Astrocyte of the hippocampus (primary cell): Measurements from ENCODE around the gene POFUT2.

Source experiments
- DNase-seq: peaks from one replicate; pipeline ENCODE4 v3.0.0; 2011; ENCODE audit warnings: low read depth, low spot score

POFUT2 gene

DNA sequence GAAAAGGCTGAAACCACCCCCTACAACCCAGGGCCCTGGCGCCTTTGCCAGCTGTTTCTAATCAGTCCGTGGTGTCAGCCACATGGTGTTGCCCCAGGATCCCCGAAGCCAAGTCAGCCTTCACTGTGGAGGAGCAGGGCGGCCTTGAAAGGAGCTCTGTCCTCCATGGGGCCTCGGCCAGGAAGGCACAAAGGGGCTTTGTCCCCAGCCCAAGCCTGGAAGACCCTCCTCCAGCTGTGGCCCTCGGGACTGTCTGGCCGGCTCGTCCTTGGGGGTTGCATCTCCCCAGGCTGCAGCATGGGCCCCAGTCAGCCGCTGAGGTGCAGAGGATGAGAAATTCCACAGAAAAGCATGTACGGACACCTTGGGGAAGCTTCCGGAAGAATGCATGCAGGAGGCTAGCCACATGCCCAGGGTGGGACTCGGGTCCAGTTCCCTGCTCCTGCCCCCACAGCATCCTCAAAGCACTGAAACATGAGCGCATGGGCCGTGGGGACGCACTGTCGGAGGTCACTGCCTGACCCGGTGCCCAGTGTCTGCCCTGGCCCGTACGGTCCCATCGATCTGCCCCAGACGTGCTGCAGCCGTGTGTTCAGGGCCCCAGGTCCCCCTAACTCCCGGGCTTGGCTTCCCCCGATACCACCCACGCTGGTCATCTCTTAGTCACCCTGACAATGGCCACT is 38.6 kb upstream of the POFUT2 start:
- DNase-seq = no peak

DNA sequence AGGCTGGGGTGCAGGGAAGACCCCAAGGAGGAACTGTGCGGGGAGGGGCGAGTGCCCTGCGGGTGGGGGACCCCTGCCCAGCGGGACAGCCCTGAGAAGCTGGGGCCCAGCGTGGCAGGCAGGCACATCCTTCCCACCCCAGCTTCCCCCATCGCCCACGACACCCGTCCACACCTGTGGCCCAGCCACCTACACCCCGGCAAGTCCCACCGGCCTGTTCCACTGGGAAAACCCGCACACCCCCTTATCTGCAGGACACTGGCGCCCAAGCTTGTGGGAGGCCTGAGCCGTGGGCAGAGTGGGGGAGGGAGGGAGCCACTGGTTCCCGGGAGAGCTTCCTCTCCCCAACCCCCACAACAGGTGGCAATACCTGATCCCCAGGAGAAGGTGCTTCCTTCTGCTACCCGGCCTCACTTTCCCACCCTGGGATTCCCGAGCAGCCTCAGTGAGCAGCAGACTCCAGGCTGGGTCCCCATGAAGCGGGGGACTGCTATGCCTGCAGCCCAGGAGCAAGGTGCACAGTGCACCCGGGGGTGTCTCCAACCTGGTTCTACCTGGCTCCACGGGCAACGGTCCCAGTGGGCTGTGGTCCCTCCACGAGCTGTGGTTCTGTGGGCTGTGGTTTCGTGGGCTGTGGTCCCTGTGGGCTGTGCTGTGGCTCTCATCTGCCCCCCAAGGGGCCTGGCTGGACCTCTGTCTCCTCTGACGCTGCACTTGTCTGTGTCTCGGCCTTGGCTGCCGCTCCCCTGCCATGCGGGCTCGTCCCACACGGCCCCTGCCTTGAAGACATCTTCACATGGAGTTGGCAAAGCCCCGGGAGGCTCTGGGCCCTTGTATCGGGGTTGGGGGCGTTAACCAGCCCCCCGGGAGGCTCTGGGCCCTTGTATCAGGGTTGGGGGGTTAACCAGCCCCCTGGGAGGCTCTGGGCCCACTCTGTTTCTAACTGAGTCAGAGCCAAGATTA is 37.8 kb upstream of the POFUT2 start:
- no peak for DNase-seq

GRCh38 chr21:45324489-45325205 is 37.0 kb upstream of the POFUT2 start:
- DNase-seq = peak; percentile 22

DNA sequence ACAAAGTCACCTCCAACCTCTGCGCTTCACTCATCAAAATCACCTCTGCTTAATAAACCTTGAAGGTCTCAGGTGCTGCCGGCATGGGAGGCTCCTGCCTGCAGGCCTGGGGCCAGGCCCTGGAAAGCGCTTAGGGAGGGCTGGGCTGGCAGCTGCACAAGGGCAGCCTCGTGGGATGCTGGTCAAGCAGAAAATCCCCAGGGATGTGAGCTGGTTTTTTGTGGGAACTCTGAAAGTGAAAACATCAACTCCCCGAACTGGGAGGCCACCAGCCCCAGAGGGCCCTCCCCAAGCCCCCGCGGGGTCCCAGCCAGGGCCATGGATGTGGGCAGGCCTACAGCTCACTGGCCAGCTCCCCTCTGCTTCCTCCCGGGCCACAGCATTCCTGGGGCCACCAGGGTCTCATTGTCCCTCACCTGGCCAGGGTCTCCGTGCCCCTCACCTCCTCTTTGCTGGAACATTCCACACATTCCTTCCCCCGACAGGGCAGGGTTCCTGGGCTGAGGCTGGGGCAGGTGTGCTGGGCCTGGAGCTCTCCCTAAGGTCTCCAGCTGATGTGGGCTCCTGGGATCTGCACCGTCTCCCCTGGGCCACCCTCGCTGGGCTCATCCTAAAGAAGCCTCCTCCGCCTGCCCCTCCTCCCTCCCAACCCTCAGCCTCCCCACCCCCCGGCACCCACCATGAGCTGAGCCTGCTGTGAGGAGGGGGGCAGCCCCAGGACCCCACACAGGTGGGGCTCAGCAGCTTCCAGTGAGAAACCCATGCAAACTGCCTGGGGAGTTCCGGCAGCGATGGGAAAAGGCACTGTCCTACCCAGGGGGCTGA is 36.0 kb upstream of the POFUT2 start:
- peak; percentile 60 for DNase-seq

- peak; percentile 28 for DNase-seq
Observed at GRCh38 chr21:45322960-45323461, 35.3 kb upstream of the POFUT2 start.

DNA sequence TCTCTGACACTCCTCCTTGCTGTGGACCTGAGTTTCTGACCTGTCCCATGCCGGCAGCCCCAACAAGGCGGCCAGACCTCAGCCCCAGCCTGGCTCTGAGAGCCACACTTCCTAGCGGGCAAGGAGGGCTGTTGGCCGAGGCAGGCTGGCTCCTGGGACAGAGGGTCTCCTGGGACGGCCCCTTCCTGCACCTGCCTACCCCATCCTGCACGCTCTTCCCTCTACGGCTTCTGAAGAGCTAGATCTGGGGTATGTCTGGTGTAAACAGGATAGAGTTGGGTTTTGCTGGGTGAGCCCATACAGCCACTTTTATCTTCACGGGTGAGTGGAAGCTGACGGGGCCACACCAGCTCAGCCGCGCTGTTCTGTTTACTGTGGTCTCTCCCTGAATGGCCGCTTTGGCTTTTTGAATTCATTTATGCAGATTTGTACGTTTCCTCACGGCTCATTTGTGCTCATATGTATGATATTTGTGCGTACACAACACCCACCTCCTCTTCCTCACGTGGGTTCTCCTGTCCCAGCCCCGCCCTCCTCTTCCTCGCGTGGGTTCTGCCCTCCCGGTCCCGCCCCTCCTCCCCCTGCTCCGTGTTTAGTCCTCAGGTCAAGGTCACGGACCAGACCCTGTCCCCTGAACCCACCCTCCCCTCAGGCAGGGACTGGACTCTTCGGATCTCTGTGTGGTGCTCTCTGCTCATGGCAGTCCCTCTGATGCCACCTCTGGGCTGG is 34.7 kb upstream of the POFUT2 start:
- peak; percentile 20 for DNase-seq

DNA sequence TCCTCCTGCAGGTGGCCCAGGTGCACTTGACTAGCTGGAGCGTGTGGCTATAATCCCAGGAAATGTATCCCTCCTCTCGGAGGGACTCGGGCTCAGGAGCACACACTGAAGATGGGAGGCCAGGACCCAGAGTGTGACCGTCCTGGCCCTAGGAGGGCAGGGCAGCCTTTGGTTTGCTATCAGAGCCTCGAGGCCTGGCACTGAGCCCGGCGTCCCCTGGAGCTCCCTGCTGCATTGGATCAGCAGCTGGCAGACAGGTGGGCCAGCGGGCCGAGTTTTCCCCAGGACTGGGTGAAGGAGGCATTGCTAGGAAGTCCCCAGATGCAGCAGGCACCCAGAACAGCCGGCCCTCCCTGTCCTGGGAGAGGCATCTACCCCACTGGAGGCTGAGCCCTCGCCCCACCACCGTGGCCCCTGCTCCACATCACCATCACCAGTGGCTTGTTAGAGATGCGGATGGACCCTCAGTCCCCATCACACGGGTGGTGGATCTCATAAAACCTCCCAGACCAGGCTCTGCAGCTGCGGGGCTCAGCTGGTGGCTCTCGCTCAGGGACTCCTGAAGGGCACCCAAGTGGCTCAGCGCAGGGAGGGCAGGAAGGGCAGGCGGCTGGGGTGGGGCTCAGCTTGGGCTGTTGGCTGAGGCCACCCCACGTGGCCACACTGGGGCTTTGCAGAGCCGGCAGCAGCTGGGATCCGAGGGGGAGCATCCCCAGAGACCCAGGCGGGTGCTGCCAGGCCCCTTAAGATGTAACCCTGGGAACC is 32.7 kb upstream of the POFUT2 start:
- peak; percentile 16 for DNase-seq

DNA sequence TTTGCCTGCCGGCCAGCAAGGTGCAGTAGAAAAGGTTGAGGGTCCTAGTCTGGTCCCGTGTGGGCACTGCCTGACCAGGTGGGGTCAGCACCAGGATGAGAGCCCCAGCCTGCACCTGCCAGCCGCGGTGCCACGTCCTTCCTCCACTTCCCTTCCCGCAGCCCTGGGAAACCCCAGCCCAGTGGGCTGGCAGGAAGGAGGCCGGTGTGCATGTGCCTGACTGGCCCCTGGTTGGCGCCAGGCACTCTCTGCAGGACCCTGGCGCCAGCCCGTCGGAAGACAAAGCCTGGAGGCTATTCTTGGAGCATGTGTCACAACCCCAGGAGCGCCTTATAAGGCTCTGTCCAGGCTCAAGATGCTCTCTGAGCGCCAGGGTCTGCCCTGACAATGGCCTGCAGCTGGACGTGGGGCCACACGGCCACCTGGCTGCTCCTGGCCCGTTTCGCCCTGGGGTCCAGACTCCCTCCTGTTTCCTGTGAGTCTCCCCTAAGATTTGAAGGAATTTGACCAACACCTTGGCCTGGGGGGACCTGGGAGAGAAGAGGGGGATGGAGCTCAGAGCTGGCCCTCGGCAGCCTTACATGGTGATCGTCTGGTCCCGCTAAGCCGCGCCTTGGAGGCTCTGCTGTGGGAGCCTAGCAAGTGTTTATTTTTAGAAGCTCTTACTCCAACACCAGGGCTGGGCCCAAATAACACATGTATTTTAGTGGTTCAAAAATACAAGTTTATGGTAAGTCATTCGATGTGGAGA is 31.9 kb upstream of the POFUT2 start:
- DNase-seq = peak; percentile 66

- peak; percentile 16 for DNase-seq
Observed at GRCh38 chr21:45318556-45319404, 31.1 kb upstream of the POFUT2 start.

DNA sequence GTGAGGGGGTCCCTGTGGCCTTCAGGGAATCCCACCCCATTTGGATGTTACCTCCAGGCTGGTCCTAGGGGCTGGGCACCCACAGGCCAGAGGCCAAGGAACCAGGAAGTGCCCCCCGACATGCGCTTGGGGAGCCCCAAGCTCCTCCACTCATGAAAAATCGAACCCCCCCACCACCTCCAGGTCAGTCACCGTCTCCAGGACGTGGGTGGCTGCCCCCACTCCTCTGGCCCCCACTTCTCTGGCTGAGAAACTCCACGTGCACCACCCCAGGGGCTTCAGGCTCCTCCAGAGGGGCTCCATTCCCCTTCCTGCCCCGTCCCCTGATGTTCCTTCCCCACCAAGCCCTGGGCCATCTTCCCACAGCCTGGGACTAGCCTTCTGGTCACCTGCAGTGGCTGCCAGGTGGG is 30.5 kb upstream of the POFUT2 start:
- no peak for DNase-seq

- DNase-seq = peak; percentile 76
Observed at GRCh38 chr21:45317398-45318145, 29.9 kb upstream of the POFUT2 start.

- DNase-seq = no peak
Observed at GRCh38 chr21:45316871-45317397, 29.2 kb upstream of the POFUT2 start.

- DNase-seq = peak; percentile 54
Observed at GRCh38 chr21:45315676-45316470, 28.2 kb upstream of the POFUT2 start.

DNA sequence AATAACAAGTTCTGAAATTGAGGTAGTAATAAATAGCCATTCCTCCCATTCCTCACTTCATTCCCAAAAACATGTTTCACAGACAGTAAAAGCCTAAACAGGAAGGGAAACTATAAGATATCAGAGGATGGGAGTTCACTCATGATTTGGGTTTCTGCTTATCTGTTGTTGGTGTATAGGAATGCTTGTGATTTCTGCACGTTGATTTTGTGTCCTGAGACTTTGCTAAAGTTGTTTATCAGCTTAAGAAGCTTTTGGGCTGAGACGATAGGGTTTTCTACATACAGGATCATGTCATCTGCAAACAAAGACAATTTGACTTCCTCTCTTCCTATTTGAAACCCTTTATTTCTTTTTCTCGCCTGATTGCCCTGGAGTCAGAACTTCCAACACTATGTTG is 26.0 kb upstream of the POFUT2 start:
- DNase-seq = no peak

DNA sequence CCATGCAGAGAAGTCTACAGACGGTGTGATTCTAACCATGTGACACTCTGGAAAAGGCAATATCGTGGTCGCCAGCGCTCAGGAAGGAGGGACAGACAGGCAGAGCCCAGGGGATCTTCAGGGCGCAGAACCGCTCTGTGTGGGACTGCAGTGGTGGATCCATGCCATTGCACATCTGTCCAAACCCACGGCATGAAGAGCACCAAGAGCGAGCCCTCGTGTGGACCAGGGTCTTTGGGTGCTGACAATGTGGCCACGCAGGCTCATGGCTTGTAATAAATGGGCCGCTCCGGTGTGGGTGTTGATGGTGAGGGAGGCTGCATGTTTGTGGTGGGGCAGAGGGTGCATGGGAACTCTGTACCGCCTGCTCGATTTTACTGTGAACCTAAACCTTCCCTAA is 25.3 kb upstream of the POFUT2 start:
- DNase-seq = no peak

DNA sequence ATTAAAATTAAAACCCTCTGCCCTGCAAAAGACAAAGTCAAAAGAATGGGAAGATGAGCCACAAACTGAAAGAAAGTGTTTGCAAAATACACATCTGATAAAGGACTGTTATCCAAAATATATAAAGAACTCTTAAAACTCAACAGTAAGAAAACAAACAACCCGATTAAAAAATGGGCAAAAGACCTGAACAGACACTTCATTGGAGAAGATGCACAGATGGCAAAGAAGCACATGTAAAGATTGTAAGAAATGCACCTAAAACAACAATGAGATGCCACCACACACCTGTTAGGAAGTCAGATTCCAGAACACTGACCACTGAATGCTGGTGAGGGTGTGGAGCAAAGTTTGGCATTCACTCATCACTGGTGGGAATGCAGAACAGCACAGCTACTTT is 24.6 kb upstream of the POFUT2 start:
- DNase-seq = no peak
